ENCODE data around the gene MMP25. TPM values are rescaled to one million over a fixed set of nuclear protein-coding genes. Genes with fewer than 3 reads are reported as not detected.

The MMP25 gene
- total and polyA plus RNA-seq, 10 of the 15 experiments (the other 5 are each of a cell fraction or from before 2014, with no cell fraction given): 0.03 to 0.36 (median 0.13) TPM; not detected in 1

DNA sequence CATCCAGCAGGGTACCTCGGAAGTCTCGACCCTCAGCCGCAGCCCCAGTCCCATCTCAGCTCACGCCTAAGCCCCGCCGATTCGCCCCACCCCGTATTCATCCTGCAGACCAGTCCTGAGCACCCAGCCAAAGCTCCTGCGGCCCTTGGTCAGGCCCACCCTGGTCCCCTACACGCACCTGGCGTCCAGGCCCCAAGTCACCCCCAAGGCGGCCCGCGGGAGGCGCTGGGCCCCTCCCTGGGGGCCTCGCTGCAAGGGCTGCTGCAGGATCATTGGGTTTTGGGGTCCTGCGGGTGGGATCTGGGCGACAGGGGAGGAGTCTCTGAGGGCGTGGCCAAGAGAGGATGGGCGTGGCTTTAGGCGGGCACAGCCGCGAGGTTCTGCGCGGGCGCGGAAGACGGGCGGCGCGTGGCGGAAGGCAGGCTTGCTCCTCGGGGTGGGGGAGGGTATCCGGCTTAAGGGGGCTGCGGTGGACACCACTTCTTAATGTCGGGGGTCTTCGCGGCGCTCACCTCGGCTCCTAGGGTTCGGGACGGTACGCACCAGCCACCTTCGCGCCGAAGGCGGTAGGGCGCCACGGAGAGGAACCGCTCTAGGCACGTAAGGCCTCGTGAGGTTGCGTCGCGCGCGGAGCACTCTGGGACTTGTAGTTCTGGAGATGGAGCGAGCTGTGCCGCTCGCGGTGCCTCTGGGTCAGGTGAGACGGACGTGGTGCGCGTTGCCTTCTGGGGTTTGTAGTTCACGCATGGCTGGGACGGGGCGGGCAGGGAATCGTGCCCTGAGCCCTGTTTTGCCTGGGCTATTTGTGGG, 22.5 kb upstream of the MMP25 start, which contains the start of the genes HCFC1R1 and THOC6 (continued):
- TF ChIP-seq, protein P1, sequence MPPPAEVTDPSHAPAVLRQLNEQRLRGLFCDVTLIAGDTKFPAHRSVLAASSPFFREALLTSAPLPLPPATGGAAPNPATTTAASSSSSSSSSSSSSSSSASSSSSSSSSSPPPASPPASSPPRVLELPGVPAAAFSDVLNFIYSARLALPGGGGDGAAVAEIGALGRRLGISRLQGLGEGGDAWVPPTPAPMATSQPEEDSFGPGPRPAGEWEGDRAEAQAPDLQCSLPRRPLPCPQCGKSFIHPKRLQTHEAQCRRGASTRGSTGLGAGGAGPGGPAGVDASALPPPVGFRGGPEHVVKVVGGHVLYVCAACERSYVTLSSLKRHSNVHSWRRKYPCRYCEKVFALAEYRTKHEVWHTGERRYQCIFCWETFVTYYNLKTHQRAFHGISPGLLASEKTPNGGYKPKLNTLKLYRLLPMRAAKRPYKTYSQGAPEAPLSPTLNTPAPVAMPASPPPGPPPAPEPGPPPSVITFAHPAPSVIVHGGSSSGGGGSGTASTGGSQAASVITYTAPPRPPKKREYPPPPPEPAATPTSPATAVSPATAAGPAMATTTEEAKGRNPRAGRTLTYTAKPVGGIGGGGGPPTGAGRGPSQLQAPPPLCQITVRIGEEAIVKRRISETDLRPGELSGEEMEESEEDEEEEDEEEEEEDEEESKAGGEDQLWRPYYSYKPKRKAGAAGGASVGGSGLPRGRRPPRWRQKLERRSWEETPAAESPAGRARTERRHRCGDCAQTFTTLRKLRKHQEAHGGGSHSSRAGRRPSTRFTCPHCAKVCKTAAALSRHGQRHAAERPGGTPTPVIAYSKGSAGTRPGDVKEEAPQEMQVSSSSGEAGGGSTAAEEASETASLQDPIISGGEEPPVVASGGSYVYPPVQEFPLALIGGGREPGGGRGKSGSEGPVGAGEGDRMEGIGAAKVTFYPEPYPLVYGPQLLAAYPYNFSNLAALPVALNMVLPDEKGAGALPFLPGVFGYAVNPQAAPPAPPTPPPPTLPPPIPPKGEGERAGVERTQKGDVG (CRISPR knock-in tag; IDR thresholded peaks at IDR 0.05): 0 out of 2 replicates have a peak, but pooled peaks have one; percentile 11
- TF ChIP-seq CHD2 (IDR thresholded peaks at IDR 0.05; ENCODE audit: borderline replicate concordance, low read depth, low read length) (peak; percentile 96), MTA2 (IDR thresholded peaks at IDR 0.05; ENCODE audit: low read depth) (no peak), SMAD5 (IDR thresholded peaks at IDR 0.05; ENCODE audit: low read depth) (peak; percentile 26; the same call in 1 of the 2 replicates), CREB1 (IDR thresholded peaks at IDR 0.05; ENCODE audit: low read depth) (peak; percentile 96), ZBED1 (IDR thresholded peaks at IDR 0.05; ENCODE audit: borderline replicate concordance) (no peak), SIX5 (IDR thresholded peaks at IDR 0.05; ENCODE audit: low read depth, low read length, severe bottlenecking) (peak; percentile 96), STAT3 (IDR thresholded peaks at IDR 0.05; ENCODE audit: low read depth, low read length) (no peak), POLR2AphosphoS2 (IDR thresholded peaks at IDR 0.05; ENCODE audit: low read depth, low read length) (peak; percentile 86), ZNF207 (IDR thresholded peaks at IDR 0.05; ENCODE audit: borderline replicate concordance) (peak; percentile 93), RUNX3 (IDR thresholded peaks at IDR 0.05; ENCODE audit: low read length) (peak; percentile 62; the same call in 1 of the 2 replicates), NR2C1 (IDR thresholded peaks at IDR 0.05) (peak; percentile 84), HDGF (IDR thresholded peaks at IDR 0.05) (peak; percentile 84), RAD21 (IDR thresholded peaks at IDR 0.05; ENCODE audit: insufficient read depth, low read depth, low read length) (no peak), NFXL1 (IDR thresholded peaks at IDR 0.05; ENCODE audit: borderline replicate concordance) (no peak), SREBF1 (IDR thresholded peaks at IDR 0.05; ENCODE audit: low read length) (peak; percentile 87), BACH1 (IDR thresholded peaks at IDR 0.05; ENCODE audit: borderline replicate concordance) (peak; percentile 71; the same call in 1 of the 2 replicates), TARDBP (IDR thresholded peaks at IDR 0.05; ENCODE audit: borderline replicate concordance) (peak; percentile 94), EZH2 (IDR thresholded peaks at IDR 0.05; ENCODE audit: borderline replicate concordance, control insufficient read depth, low read depth, low read length) (no peak), TAF1 (IDR thresholded peaks at IDR 0.05; ENCODE audit: borderline replicate concordance, low read depth, low read length) (peak; percentile 57; the same call in 1 of the 2 replicates), BCL11A (IDR thresholded peaks at IDR 0.05; ENCODE audit: low read depth, low read length) (no peak), NKRF (conservative IDR thresholded peaks at IDR 0.05) (peak; percentile 71; the same call in 1 of the 2 replicates), BHLHE40 (IDR thresholded peaks at IDR 0.05; ENCODE audit: borderline replicate concordance in 1 of 2, low read depth in 2 of 2, low read length in 1 of 2) (peak; percentile 76 to 87), DPF2 (IDR thresholded peaks at IDR 0.05) (0 out of 2 replicates have a peak, but pooled peaks have one; percentile 36), HDAC6 (IDR thresholded peaks at IDR 0.05; ENCODE audit: unreplicated experiment) (no peak), FOS (IDR thresholded peaks at IDR 0.05; ENCODE audit: borderline replicate concordance, extremely low read depth, insufficient read length) (no peak)
- TF ChIP-seq, protein P2, sequence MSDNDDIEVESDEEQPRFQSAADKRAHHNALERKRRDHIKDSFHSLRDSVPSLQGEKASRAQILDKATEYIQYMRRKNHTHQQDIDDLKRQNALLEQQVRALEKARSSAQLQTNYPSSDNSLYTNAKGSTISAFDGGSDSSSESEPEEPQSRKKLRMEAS (IDR thresholded peaks at IDR 0.05; ENCODE audit: low read depth, low read length): peak; percentile 79
